GM15510 (cell line): Measurements from ENCODE around the gene PPOX.

Experiments used
- POLR2A ChIP-seq: IDR thresholded peaks from 3 replicates; pipeline ENCODE4 v1.6.1; 2011; ENCODE audit warnings: borderline replicate concordance; ENCODE audit not compliant: insufficient read length; ENCODE audit errors: extremely low read depth

PPOX gene

DNA sequence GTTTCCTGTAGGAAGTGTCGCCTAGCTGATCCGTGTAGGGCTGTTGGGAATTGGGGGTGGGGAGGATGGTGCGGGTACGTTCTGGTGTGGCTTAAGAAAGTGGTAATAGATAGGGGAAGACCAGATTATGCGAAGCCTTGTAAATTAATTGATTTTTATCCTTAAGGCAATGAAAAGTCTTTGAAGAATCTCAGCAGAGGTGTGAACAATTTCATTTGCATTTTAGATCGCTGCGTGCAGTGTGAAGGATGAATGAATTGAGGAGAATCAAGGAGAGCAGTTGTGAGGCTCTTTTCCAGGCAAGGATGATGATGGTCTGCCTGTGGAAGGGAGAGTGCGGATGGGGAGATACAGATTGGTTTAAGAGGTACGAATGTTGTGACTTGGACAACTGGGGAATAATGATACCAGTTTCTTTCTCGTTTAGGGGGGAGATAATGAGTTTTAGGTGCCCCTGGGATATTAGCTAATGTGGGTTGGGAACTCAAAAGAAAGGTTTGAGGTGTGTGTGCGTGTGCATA is 32.9 kb upstream of the PPOX start:
- no peak for TF ChIP-seq POLR2A

DNA sequence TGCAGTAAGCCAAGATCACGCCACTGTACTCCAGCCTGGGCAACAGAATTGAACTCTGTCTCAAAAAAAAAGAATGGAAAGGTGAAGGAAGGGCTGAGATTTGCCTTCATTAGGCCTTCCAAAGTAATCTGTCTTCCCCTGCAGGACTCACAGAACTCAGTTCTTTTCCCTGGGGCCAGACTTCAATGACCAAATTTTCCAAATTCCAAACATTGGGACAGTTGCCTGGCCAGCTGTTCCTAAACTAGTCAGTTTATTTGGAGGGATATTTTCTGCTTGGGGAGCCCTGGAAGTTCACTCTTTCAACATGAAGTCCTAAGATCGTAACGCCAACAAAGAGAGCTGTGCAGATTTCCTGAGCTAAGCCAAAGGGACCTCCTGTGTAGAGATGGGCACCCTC is 28.3 kb upstream of the PPOX start:
- no peak for TF ChIP-seq POLR2A

DNA sequence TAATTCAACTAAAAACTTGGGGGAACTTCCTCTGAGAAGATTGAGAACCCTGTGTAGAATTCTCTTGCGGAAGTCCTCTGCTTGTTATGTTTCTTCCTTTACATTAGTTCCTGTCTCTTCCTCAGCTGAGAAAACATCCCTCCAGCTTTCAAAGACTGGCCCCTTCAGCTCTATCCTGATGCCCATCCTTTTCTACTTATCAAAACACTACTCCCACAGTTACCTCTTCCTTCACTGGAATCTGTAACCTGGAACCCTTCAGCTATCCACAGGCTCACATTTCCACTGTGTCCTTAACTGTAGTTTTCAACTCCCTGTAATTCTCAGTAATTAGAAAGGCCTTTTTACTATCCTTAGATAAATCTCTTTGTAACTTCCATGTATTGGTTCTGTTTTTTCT is 27.8 kb upstream of the PPOX start:
- no peak for TF ChIP-seq POLR2A

DNA sequence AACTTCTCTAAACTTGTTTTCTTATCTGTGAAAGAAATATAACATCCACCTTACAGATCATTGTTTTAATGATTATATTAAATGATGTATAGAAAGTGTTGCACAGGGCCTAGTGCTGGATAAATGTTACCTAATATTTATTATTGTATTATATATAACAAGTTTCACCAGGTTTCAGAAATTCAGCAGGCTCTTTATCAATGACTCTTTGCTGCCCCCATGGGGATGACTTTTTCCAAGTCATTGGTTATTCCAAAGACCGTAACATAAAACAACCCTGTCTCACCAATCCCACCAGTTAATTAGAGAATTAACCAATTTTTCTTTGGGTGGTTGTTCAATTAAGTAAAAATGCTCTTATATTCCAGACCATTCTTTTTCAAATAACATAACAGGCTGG is 26.5 kb upstream of the PPOX start:
- TF ChIP-seq POLR2A: no peak

DNA sequence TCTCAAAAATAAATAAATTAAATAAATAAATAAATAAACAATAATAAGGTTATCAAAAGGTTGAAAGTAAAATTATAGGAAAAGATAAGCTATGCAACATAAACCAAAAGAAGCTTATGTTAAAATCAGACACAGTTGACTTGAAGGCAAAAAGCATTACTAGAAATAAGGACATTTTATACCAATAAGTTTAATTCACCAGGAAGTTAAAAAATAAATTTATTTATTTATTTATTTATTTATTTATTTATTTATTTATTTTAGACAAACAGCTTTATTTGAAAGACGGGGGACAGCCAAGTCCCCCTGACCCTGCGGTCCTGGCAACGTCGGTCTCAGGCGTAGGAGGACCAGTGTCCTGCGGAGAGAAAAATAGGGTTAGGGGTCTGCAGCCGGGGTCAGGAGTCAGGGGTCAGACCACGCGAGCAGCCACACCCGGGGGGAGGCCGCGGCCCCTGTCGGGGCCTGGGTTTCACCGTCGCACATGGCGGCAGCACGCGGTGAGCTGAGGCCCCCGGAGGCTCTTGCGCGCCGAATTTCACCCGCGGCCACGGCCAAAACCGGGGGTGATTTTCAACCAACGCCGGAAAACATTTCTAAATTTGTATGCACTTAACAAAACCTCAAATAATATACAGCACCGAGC is 25.3 kb upstream of the PPOX start:
- TF ChIP-seq POLR2A: no peak

DNA sequence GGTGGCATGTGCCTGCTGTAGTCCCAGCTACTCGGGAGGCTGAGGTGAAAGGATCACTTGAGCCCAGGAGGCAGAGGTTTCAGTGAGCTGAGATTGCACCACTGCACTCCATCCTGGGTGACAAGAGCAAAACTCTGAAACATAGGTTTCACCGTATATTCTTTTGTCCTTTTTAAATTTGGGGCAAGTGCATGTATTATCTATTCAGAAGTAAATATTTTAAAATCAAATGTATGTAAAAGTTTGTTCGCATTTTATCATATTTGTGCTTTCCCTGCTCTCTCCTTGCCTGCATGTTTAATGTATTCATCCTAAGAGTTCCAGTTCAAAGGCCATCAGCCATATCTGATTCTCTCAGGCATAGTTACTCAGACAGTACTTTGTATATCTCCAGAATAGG is 20.4 kb upstream of the PPOX start:
- no peak for TF ChIP-seq POLR2A

DNA sequence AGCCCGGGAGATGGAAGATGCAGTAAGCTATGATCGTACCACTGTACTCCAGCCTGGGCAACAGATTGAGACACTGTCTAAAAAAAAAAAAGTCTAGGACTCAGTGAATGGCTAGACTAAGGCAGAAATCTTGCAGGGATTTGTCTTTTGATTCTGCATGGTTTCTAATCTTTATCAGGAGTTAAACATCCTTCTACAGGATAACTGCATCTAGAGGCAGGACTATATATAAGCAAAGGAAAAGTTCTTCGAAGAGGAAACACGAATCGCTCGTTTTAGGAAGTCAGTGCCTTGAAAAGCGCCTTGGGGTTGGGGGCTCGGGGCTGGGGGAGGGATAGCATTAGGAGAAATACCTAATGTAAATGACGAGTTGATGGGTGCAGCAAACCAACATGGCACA is 13.1 kb upstream of the PPOX start:
- TF ChIP-seq POLR2A: no peak

DNA sequence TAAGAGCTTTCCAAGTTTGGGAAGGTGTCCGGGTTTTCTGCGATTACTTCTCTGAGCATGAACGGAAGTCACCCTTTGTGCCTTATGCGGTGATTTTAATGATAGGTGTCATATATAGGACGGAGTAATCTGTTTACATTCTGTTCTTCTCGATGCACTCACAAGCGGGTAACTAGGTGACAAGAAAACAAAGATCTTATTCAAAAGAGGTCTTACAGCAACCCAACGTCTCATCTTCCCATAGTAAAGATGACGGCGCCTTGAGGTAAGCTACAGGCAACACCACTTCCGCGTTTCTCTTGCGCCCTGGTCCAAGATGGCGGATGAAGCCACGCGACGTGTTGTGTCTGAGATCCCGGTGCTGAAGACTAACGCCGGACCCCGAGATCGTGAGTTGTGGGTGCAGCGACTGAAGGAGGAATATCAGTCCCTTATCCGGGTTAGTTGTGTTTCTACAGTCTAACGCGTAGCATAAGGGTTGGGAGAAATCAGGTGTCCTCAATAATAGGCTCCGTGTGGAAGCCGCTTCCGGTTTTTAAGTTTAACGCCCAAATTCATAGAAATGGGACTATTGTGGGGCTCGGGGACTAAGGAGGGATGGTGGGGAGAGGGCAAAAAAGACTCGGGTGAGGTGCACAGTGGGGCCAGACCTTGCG is 12.4 kb upstream of the PPOX start, which contains the start of gene UFC1:
UFC1 (plus strand) TSS at position 297 of the 656 bp plus-strand sequence; CDS start at position 317, 20 bp downstream.
- peak; percentile 86 for TF ChIP-seq POLR2A

DNA sequence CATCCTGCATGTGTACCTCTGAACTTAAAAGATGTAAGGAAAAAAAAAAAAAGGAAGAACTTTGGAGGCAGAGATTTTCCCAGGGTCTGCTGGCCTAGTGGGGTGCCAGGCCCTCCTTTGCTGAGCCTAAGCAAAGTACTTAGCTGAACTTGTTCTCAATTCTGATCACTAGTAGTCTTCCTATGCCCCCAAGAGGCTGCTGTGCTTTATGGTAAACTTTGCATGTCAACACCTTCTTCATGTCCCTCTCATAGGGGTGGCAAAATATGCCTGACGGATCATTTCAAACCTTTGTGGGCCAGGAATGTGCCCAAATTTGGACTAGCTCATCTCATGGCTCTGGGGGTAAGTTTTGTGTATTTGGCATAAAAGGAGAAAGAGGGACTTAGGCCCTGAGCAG is 8.4 kb upstream of the PPOX start:
- no peak for TF ChIP-seq POLR2A

DNA sequence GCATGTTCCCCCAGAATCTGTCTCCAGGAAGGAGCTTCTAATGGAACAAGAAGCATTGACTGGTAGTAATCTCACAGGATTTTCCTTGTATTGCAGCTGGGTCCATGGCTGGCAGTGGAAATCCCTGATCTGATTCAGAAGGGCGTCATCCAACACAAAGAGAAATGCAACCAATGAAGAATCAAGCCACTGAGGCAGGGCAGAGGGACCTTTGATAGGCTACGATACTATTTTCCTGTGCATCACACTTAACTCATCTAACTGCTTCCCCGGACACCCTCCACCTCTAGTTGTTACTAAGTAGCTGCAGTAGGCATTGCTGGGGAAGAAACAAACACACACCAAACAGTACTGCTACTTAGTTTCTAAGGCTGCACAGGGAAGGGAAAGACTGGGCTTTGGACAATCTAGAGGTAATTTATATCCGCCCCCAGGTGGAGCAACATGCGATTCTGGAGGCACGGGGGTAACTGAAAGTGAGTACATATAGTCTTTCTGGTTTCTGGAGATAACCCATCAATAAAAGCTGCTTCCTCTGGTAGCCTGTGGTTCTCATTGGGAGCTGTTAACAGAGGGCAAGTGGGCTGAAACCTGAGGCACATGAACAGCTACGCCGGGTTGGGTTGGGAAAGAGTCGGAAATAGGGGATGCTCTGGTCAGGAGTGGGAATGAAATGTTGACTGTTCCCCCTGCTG is 7.8 kb upstream of the PPOX start:
- TF ChIP-seq POLR2A: no peak

DNA sequence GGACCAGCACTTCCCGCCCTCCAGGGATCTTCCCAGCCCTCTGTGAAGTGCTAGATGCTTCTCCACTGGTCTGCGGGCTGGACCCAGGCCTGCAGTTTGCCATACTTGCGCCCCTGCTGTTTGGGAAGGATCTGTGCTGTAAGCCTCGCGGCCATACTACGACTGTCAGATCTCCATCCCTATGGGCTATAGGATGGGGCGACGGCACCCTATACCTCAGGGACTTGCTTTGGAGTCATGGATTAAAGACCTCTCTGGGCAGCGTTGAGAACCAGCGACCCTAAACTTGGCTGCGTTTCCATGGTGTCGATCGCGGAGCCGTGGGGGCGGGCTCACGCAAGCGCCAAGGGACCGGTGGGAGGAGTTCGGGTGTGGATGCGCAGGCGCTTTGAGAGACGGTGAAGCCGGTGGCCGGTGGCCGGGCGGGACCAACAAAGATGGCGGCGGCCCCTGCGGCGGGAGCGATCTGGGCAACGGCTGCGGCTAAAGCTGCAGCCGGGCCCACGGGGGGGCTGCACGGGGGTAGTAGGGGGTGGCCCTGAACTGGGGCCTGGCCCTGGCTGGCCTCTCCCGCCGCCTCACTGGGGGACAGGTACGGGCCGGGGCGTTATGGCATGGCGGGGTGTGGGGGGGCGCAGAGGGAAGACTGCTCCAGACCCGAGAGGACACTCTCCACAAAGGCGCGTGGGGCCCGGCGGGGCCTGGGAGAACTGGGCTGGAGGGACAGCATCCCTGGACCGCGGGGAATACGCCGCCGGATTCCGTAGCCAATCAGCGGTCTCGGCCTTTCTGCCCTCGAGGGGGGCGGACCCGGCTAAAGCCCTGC is 6.9 kb upstream of the PPOX start, which contains the start of gene USP21:
USP21 (plus strand) TSS at position 414 of the 826 bp plus-strand sequence. CDS start 1,141 bp downstream, outside the sequence.
- peak; percentile 88 for TF ChIP-seq POLR2A

DNA sequence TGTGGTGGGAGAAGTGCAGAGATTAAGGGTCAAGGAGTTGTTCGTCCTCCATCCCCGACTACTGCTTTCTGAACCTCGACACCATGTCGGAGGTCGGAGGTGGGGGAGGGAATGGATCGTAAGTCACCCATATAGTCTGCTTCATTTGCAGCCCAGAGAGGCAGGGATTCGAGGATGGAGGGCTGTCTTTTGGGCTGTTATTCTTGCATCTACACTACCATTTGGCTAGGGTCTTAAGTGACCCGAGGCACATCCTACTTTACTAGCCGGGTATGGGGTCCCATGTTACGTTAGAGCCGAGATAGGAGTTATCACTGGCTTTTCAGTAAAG is 6.3 kb upstream of the PPOX start:
- TF ChIP-seq POLR2A: no peak

DNA sequence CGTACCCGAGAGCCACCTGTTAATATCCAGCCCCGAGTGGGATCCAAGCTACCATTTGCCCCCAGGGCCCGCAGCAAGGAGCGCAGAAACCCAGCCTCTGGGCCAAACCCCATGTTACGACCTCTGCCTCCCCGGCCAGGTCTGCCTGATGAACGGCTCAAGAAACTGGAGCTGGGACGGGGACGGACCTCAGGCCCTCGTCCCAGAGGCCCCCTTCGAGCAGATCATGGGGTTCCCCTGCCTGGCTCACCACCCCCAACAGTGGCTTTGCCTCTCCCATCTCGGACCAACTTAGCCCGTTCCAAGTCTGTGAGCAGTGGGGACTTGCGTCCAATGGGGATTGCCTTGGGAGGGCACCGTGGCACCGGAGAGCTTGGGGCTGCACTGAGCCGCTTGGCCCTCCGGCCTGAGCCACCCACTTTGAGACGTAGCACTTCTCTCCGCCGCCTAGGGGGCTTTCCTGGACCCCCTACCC is 5.5 kb upstream of the PPOX start:
- no peak for TF ChIP-seq POLR2A

DNA sequence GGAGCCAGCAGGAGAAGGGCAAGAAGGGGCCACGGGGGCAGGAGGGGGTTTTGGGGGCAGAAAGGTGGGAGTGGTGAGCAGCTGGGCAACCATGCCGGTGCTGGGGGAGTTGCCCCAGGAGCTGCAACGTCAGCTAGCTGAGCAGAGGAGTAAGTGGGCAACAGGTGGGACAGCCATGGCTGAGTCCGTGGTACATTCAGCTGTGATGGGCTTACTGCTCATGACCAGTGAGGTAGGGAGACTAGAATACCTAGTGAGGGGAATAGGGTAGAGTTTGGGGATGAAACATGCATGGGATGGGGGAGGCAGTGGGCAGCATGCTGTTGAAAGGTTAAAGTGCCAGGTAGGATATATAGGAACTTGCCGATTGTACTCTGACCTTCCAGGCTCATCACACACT is 4.6 kb upstream of the PPOX start:
- TF ChIP-seq POLR2A: no peak

DNA sequence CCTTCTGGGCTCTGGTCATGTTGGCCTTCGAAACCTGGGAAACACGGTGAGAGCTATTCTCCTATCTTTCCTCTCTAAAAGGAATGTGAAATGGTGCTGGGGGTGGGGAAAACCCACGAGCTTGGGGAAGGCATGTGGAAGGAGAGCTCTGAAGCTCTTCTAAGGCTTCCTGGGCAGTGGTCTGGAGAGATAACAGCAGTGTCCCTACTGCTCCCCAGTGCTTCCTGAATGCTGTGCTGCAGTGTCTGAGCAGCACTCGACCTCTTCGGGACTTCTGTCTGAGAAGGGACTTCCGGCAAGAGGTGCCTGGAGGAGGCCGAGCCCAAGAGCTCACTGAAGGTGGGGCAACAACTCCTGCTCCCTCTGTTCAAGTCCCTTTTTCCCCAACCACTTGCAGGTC is 4.2 kb upstream of the PPOX start:
- TF ChIP-seq POLR2A: no peak
